Body of pancreas (tissue), 4 donors: ENCODE data around the gene AUTS2.

Experiments
- CTCF ChIP-seq, 7 experiments: fragments of 450-650 bp in 4 of 7; fragments of 200-600 bp in 3 of 7; sonication (generic) in 3 of 7; IDR thresholded peaks; one replicate each; pipeline ENCODE4 v1.5.1; 2016 to 2019; ENCODE audit warnings: antibody characterized with exemption in 7 of 7
- POLR2A ChIP-seq, 3 donors: fragments of 450-650 bp; IDR thresholded peaks; one replicate each; pipeline ENCODE4 v1.6.1; 2016; ENCODE audit warnings: antibody characterized with exemption in 3 of 3, mild to moderate bottlenecking in 2 of 3

GRCh38 chr7:69763513-69763912, 165.2 kb downstream of the AUTS2 start:
- TF ChIP-seq CTCF (IDR thresholded peaks at IDR 0.05): no peak
- no peak for TF ChIP-seq POLR2A (IDR thresholded peaks at IDR 0.05)
